HUES64 (cell line): ENCODE measurements around the gene TDRD15.
"Not testable (repeated sequence)": the region's sequence is repeated elsewhere in the genome, so short reads cannot be mapped to it uniquely, and the experiment has no call there.

ENCODE experiments used
- H3K27ac ChIP-seq: 2 replicates; pipeline ENCODE4 v1.7.0; 2013; ENCODE audit warnings: low read depth, low read length, inconsistent platforms
- H3K27me3 ChIP-seq: 2 replicates; pipeline ENCODE4 v1.6.1; 2013; ENCODE audit warnings: mild to moderate bottlenecking, low read length; ENCODE audit not compliant: insufficient read depth
- H3K36me3 ChIP-seq: 2 replicates; pipeline ENCODE4 v1.6.1; 2013; ENCODE audit warnings: mild to moderate bottlenecking, low read length; ENCODE audit not compliant: insufficient read depth
- H3K4me1 ChIP-seq: 2 replicates; pipeline ENCODE4 v1.6.1; 2013; ENCODE audit warnings: mild to moderate bottlenecking, low read length, moderate library complexity; ENCODE audit not compliant: insufficient read depth
- H3K4me3 ChIP-seq: 2 replicates; pipeline ENCODE4 v1.5.1; 2013; ENCODE audit warnings: mild to moderate bottlenecking, low read length, moderate library complexity
- H3K9ac ChIP-seq: 2 replicates; pipeline ENCODE4 v1.6.1; 2013; ENCODE audit warnings: mild to moderate bottlenecking, low read depth, low read length
- H3K9me3 ChIP-seq: 2 replicates; pipeline ENCODE4 v1.6.1; 2013; ENCODE audit warnings: low read depth, low read length; ENCODE audit not compliant: insufficient read depth
- WGBS: fragments of 150-250, 120-280 bp; methylation state at CpG from one replicate; pipeline ENCODE4 v1.1.7; 2013; ENCODE audit warnings: missing lambda C conversion rate; 5-methylcytosine and 5-hydroxymethylcytosine counted together

The TDRD15 gene

DNA sequence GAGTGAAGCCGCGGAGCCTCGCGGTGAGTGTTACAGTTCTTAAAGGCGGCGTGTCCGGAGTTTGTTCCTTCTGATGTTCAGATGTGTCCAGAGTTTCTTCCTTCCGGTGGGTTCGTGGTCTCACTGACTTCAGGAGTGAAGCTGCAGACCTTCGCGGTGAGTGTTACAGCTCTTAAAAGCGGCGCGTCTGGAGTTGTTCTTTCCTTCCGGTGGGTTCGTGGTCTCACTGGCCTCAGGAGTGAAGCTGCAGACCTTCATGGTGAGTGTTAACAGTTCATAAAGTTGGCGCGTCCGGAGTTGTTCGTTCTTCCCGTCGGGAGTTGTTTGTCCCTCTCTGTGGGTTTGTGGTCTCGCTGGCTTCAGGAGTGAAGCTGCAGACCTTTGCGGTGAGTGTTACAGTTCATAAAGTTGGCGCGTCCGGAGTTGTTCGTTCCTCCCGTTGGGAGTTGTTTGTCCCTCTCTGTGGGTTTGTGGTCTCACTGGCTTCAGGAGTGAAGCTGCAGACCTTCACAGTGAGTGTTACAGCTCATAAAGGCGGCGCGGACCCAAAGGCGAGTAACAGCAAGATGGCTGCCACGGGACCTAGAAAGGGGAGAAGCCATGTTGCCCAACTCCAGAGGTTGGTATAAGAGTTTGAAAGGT is 22.1 kb upstream of the TDRD15 start:
- H3K9ac ChIP-seq, H3K9me3 ChIP-seq: not testable (repeated sequence)
- WGBS, result 96% methylated on average over 34 of the region's 34 CpGs

DNA sequence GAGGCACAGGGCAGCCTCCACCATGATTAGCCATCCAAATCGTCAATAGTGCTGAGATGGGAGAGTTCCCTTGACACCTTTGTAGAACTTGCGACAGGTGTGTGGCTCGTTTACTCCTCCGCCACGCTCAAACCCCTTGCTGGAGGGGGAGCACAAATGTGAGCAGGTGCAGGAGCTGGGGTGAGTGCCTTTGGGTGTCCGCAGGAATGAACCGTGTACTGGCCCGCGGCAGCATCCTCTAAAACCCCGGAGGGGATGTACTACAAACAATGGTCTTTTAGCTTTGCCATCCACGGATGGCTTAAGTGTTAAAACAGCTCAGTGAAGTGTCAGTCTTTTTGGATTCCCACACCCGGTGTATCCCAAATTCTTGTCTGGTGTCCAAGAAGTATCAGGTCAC is 21.4 kb upstream of the TDRD15 start:
- peaks cover 14% of the 10 kb centered on the region for H3K4me1 ChIP-seq
- H3K27ac ChIP-seq, result no peak overlapping the region
- no peak overlapping the region for H3K9ac ChIP-seq
- no peaks in the 10 kb centered on the region for H3K9me3 ChIP-seq
- H3K4me3 ChIP-seq, result no peak overlapping the region
- 94% methylated on average over 12 of the region's 12 CpGs for WGBS
- no peaks in the 10 kb centered on the region for H3K36me3 ChIP-seq
- H3K27me3 ChIP-seq, result no peaks in the 10 kb centered on the region

More for the DNA sequence above, 22.1 kb upstream of the TDRD15 start:
- not testable (repeated sequence) for H3K36me3 ChIP-seq, H3K4me3 ChIP-seq, H3K27me3 ChIP-seq, H3K27ac ChIP-seq
- H3K4me1 ChIP-seq, result peaks cover 14% of the 10 kb centered on the region

DNA sequence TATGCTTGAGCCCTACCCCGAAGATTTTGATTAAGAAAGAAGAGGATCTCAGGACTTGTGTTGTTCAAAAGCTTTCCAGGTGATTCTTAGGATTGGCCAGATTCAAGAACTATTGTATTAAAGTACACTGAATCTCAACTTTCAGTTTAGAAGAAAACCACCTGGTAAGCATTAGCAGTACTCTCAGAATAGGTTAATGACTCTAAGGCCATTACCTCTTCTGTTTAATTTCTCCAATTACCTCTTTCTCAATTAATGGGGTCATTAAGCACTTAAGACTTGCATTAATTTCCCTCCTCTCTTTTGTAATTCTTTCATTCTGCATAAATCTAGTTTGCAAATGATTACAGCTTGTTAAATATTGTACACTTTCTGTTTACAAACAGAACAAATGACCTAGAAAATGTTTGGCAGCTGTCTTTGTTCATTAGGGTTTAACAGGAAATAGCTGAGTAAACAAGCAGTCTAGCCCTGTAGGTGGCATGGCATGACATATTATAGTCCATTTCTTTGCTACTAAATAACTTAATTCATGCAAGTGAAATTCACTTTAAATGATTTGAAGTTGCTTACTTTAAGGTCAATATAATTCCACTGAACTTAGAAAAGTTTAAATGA is 20.4 kb upstream of the TDRD15 start:
- no peaks in the 10 kb centered on the region for H3K36me3 ChIP-seq
- no peaks in the 10 kb centered on the region for H3K27me3 ChIP-seq
- peaks cover 14% of the 10 kb centered on the region for H3K4me1 ChIP-seq
- H3K27ac ChIP-seq, result no peak overlapping the region
- H3K9me3 ChIP-seq, result no peaks in the 10 kb centered on the region
- WGBS, result 100% methylated on average over 1 of the region's 1 CpG
- H3K9ac ChIP-seq, result no peak overlapping the region
- H3K4me3 ChIP-seq, result no peak overlapping the region

GRCh38 chr2:21104030-21104660 is 19.6 kb upstream of the TDRD15 start:
- Histone ChIP-seq H3K27ac (no peak overlapping the region), H3K9ac (no peak overlapping the region), H3K4me3 (no peak overlapping the region), H3K9me3 (no peaks in the 10 kb centered on the region), H3K4me1 (peaks cover 14% of the 10 kb centered on the region), H3K27me3 (no peaks in the 10 kb centered on the region), H3K36me3 (no peaks in the 10 kb centered on the region)
- no CpG with 5 or more reads among the region's 1 CpG for WGBS

DNA sequence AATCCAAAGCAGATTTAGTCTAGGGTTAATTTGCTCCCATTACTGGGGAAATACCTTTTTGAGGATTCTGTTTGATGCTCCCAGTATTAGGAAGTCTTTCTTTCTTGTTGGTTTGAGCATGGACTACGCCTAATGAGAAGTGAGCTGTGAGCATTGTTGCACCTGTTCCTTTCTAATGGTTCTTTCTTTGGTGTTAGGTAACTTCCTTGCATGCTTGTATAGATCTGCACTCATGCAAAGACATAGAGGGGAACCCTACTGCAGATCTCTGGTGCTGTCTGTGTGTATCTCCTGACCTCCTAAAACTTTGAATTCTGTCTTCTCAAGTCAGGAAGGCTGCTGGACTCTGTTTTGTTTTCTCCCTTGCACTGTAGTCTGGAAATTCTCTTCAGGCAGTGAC is 12.8 kb upstream of the TDRD15 start:
- Histone ChIP-seq H3K9me3 (no peaks in the 10 kb centered on the region), H3K9ac (no peak overlapping the region), H3K4me1 (no peaks in the 10 kb centered on the region), H3K36me3 (no peaks in the 10 kb centered on the region), H3K4me3 (no peak overlapping the region), H3K27ac (no peak overlapping the region), H3K27me3 (no peaks in the 10 kb centered on the region)
- WGBS, result 95% methylated on average over 1 of the region's 1 CpG

DNA sequence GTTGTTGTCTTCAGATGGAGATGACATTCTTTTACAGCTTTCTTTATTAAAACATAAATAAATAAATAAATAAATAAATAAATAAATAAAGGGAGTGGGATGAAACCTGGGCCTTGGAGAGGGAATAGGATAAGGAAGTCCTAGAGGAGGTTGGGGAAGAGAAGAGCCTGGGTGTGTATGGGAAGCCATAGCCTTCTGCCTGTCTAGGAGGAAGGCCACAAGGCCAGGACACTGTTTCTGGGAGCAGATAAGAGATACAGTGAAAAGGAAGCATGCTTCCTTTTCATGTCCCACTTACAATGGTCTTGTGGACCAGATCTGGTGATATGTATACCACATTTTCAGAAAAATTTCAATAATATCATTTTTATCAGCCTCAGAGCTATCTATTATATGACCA is 6.1 kb upstream of the TDRD15 start:
- no peaks in the 10 kb centered on the region for H3K9me3 ChIP-seq
- no peaks in the 10 kb centered on the region for H3K4me1 ChIP-seq
- H3K9ac ChIP-seq, result no peak overlapping the region
- H3K4me3 ChIP-seq, result no peak overlapping the region
- H3K36me3 ChIP-seq, result no peaks in the 10 kb centered on the region
- H3K27me3 ChIP-seq, result no peaks in the 10 kb centered on the region
- no peak overlapping the region for H3K27ac ChIP-seq

DNA sequence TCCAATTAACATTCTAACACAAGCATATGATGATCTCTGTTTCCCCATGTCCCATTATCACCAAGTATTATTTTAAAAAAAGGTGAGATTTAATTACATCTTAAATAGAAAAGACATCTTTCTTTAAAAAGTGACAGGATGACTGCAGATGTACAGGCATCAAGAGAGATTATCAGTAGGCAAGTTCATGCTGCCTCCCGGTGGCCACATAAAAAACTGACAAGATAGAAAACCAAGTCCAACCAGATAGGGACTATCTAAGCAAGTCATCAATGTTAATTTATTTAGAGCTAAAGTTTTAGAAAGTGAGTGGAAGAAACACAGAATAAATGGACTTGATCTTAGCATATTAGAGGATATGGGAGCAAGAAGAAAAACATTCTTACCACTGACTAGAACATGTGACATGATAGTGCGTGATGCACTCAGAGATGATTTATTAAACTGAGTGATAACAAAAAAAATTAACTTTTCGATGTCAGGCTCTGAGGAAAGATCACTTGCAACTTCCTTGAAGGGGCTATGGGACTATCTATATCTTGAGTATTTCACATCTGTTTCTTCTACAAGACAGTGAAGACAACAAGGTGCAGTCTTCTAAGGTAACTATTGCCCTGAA is 5.4 kb upstream of the TDRD15 start:
- Histone ChIP-seq H3K9ac (no peak overlapping the region), H3K36me3 (no peaks in the 10 kb centered on the region), H3K27ac (no peak overlapping the region), H3K9me3 (no peaks in the 10 kb centered on the region), H3K4me1 (no peaks in the 10 kb centered on the region), H3K27me3 (no peaks in the 10 kb centered on the region), H3K4me3 (no peak overlapping the region)
- 71% methylated on average over 3 of the region's 3 CpGs for WGBS

GRCh38 chr2:21131861-21132260 is 8.1 kb downstream of the TDRD15 start:
- Histone ChIP-seq H3K9ac (no peak overlapping the region), H3K27me3 (no peaks in the 10 kb centered on the region), H3K4me3 (no peak overlapping the region), H3K4me1 (no peaks in the 10 kb centered on the region), H3K27ac (no peak overlapping the region), H3K9me3 (no peaks in the 10 kb centered on the region), H3K36me3 (no peaks in the 10 kb centered on the region)
- WGBS, result 84% methylated on average over 5 of the region's 5 CpGs

DNA sequence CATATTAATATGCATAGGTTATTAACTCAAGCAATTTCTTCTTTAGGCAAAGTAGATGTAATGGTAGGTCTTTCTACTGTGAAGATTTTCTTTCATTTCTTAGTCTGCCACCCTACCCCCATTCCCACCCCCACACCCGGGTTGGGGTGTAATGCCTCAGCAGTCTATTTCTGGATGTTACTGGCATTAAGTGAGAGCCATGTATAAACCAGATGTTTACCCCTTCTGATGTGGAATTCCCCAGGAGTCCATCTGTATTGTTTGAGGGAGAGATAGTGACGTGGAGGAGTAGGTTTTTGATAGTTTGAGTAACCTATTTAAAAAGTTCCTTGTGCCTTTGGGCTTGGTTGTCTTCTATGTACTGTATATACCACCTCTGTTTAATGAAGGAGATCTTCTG is 11.8 kb downstream of the TDRD15 start:
- 72% methylated on average over 1 of the region's 2 CpGs for WGBS

GRCh38 chr2:21142149-21142548 is 18.4 kb downstream of the TDRD15 start:
- no peaks in the 10 kb centered on the region for H3K9me3 ChIP-seq
- H3K36me3 ChIP-seq, result no peaks in the 10 kb centered on the region
- no peaks in the 10 kb centered on the region for H3K27me3 ChIP-seq
- H3K9ac ChIP-seq, result no peak overlapping the region
- H3K27ac ChIP-seq, result no peak overlapping the region
- H3K4me3 ChIP-seq, result no peak overlapping the region
- WGBS, result 87% methylated on average over 1 of the region's 2 CpGs
- no peaks in the 10 kb centered on the region for H3K4me1 ChIP-seq

More for the DNA sequence above, 11.8 kb downstream of the TDRD15 start:
- Histone ChIP-seq H3K27me3 (no peaks in the 10 kb centered on the region), H3K9ac (no peak overlapping the region), H3K9me3 (no peaks in the 10 kb centered on the region), H3K36me3 (no peaks in the 10 kb centered on the region), H3K4me1 (no peaks in the 10 kb centered on the region), H3K4me3 (no peak overlapping the region), H3K27ac (no peak overlapping the region)

- no peaks in the 10 kb centered on the region for H3K9me3 ChIP-seq
- no peaks in the 10 kb centered on the region for H3K4me1 ChIP-seq
- H3K27me3 ChIP-seq, result no peaks in the 10 kb centered on the region
- 96% methylated on average over 2 of the region's 2 CpGs for WGBS
- H3K4me3 ChIP-seq, result no peak overlapping the region
- no peak overlapping the region for H3K9ac ChIP-seq
- H3K27ac ChIP-seq, result no peak overlapping the region
- no peaks in the 10 kb centered on the region for H3K36me3 ChIP-seq
These were observed 22.9 kb downstream of the TDRD15 start for GRCh38 chr2:21146638-21147037.
